HepG2 (cell line): ENCODE data around the gene IFNAR2. TPM values are rescaled to one million over a fixed set of nuclear protein-coding genes. Genes with fewer than 3 reads are reported as not detected.
"Not testable (repeated sequence)": the region's sequence is repeated elsewhere in the genome, so short reads cannot be mapped to it uniquely, and the experiment has no call there.

ENCODE experiments used
- ATAC-seq: fragments of 200-7000 bp; cut with Tn5 transposase; 3 replicates; pipeline ENCODE4 v1.9.1; 2020; ENCODE audit warnings: mild to moderate bottlenecking, moderate library complexity
- BruUV-seq: library from RNA; stranded (reverse); fragments of 400-500 nt; replicated peaks from 2 replicates; lab custom pipeline; 2021; lab: Mats Ljungman, UMichigan
- CTCF ChIA-PET: fragments of 300-600 bp; formaldehyde crosslinking; extraction: SDS; loops from one replicate; lab custom pipeline; 2021; ENCODE audit warnings: low total read pairs, inconsistent platforms, low intra/inter-chr PET ratio; lab: Yijun Ruan, JAX
- POLR2A ChIA-PET: fragments of 350-600 bp; sonication (Branson Sonifier 250); formaldehyde crosslinking; loops from one replicate; lab custom pipeline; 2020; ENCODE audit warnings: antibody characterized with exemption, inconsistent platforms; lab: Yijun Ruan, JAX
- DNase-seq: peaks from one replicate; pipeline ENCODE4 v3.0.0-alpha.2; 2015; ENCODE audit warnings: low spot score
- FAIRE-seq: peaks from 3 replicates; lab custom pipeline; 2011; peaks lifted over from hg19 to GRCh38; lab: Jason Lieb, UNC
- H2AFZ ChIP-seq: one replicate; pipeline ENCODE4 v1.6.1; 2011; ENCODE audit warnings: low read length, inconsistent platforms
- H3K27ac ChIP-seq: fragments of 300-600 bp; 3 replicates; pipeline ENCODE4 v1.8.0; 2011; ENCODE audit warnings: mixed run types, mild to moderate bottlenecking, mixed read lengths, low read length, inconsistent platforms; ENCODE audit not compliant: insufficient read depth; ENCODE audit errors: extremely low read length
- H3K27me3 ChIP-seq, 2 experiments: fragments of 200-600 bp in 1 of 2; 2 replicates in 1 of 2; 3 replicates in 1 of 2; pipeline versions ENCODE4 v1.6.0 to v1.8.0; 2011; ENCODE audit warnings: low read length in 2 of 2, mild to moderate bottlenecking in 2 of 2, moderate library complexity in 2 of 2, inconsistent platforms in 1 of 2; ENCODE audit not compliant: insufficient read depth in 2 of 2, control insufficient read depth in 1 of 2
- H3K36me3 ChIP-seq, 2 experiments: fragments of 200-600 bp in 1 of 2; replicated peaks in 1 of 2; 2 replicates in 1 of 2; 3 replicates in 1 of 2; pipeline versions ENCODE4 v1.5.1 to v1.8.0; 2011; ENCODE audit warnings: low read length in 2 of 2, inconsistent platforms in 1 of 2; ENCODE audit not compliant: insufficient read depth in 2 of 2, control insufficient read depth in 1 of 2
- H3K4me1 ChIP-seq: 2 replicates; pipeline ENCODE4 v1.5.1; 2012; ENCODE audit warnings: low read length, inconsistent platforms; ENCODE audit not compliant: insufficient read depth
- H3K4me2 ChIP-seq: 2 replicates; pipeline ENCODE4 v1.6.0; 2011; ENCODE audit warnings: low read depth, low read length, inconsistent platforms
- H3K4me3 ChIP-seq, 3 experiments: fragments of 200-600 bp in 1 of 3; sonication (generic), shearing (Covaris generic) in 1 of 3; replicated peaks in 1 of 3; 2 replicates each; pipeline ENCODE4 v1.5.1; 2011 to 2016; ENCODE audit warnings: low read length in 3 of 3, inconsistent platforms in 2 of 3, low read depth in 2 of 3, mild to moderate bottlenecking in 2 of 3, control low read depth in 1 of 3, mixed read lengths in 1 of 3; ENCODE audit not compliant: insufficient read depth in 1 of 3
- H3K79me2 ChIP-seq: one replicate; pipeline ENCODE4 v1.6.1; 2011; ENCODE audit warnings: low read length, inconsistent platforms; ENCODE audit not compliant: insufficient read depth
- H3K9ac ChIP-seq: 2 replicates; pipeline ENCODE4 v1.6.0; 2011; ENCODE audit warnings: mild to moderate bottlenecking, low read depth, low read length, inconsistent platforms; ENCODE audit not compliant: insufficient read depth
- H3K9me3 ChIP-seq: 2 replicates; pipeline ENCODE4 v1.5.1; 2012; ENCODE audit warnings: mild to moderate bottlenecking, low read length
- H4K20me1 ChIP-seq: 2 replicates; pipeline ENCODE4 v1.6.0; 2011; ENCODE audit warnings: inconsistent platforms, mild to moderate bottlenecking, low read length, moderate library complexity; ENCODE audit not compliant: insufficient read depth
- HNF4A ChIP-seq: sonication (generic); formaldehyde crosslinking; IDR thresholded peaks from 2 replicates; pipeline ENCODE4 v1.4.0; 2020; ENCODE audit warnings: missing genetic modification reagents
- KLF6 ChIP-seq: IDR thresholded peaks from 2 replicates; pipeline ENCODE4 v1.8.0; 2016; ENCODE audit warnings: missing biosample characterization, missing genetic modification reagents
- MEIS2 ChIP-seq: sonication (generic); formaldehyde crosslinking; IDR thresholded peaks from 2 replicates; pipeline ENCODE4 v1.9.0; 2021; ENCODE audit warnings: mild to moderate bottlenecking, missing genetic modification reagents
- NFKB2 ChIP-seq: sonication (generic); formaldehyde crosslinking; IDR thresholded peaks from 2 replicates; pipeline ENCODE4 v1.4.0; 2020; ENCODE audit warnings: missing genetic modification reagents, borderline replicate concordance
- RARG ChIP-seq: sonication (generic); formaldehyde crosslinking; IDR thresholded peaks from 2 replicates; pipeline ENCODE4 v1.4.0; 2020; ENCODE audit warnings: low read depth, mild to moderate bottlenecking, missing genetic modification reagents
- SALL1 ChIP-seq: sonication (generic); formaldehyde crosslinking; IDR thresholded peaks from 2 replicates; pipeline ENCODE4 v1.8.0; 2022; ENCODE audit warnings: mild to moderate bottlenecking, missing genetic modification reagents
- SKIL ChIP-seq: sonication (generic); formaldehyde crosslinking; IDR thresholded peaks from 2 replicates; pipeline ENCODE4 v1.8.0; 2022; ENCODE audit warnings: missing genetic modification reagents, mild to moderate bottlenecking, moderate library complexity, borderline replicate concordance
- ZNF160 ChIP-seq: sonication (generic); formaldehyde crosslinking; IDR thresholded peaks from 2 replicates; pipeline ENCODE4 v1.8.0; 2022; ENCODE audit warnings: mild to moderate bottlenecking, inconsistent platforms, missing genetic modification reagents
- ZNF780A ChIP-seq: sonication (generic); formaldehyde crosslinking; IDR thresholded peaks from 2 replicates; pipeline ENCODE4 v1.8.0; 2022; ENCODE audit warnings: mild to moderate bottlenecking, missing genetic modification reagents, moderate library complexity
- WGBS: methylation state at CpG from one replicate; pipeline ENCODE4 v1.1.6; 2017; ENCODE audit warnings: low lambda C conversion rate; 5-methylcytosine and 5-hydroxymethylcytosine counted together
- in situ Hi-C: cut with HindIII; loops from 2 replicates; pipeline ENCODE4 v1.10.0; 2017; ENCODE audit warnings: low pct_unique_long_range_greater_than_20kb; ENCODE audit not compliant: extremely low pct_ligation_motif_present
- intact Hi-C: fragments of 100-400 bp; cut with micrococcal nuclease; formaldehyde crosslinking; loops from one replicate; pipeline ENCODE4 v1.10.0; 2022; ENCODE audit not compliant: unreplicated experiment
- polyA plus RNA-seq, 8 experiments: library from polyadenylated mRNA; depleted of rRNA in 3 of 8; stranded (reverse) in 7 of 8; unstranded in 1 of 8; fragments of >200 nt; fragmentation: Illumina TruSeq in 4 of 8; extraction: Trizol in 4 of 8; gene quantifications; 2 replicates each; pipeline versions ENCODE4 v1.2.1 to v1.2.3, GENCODE V29; 2011 to 2016; ENCODE audit warnings: low read depth in 4 of 8, missing spikeins in 1 of 8, mixed read lengths in 1 of 8; ENCODE audit not compliant: insufficient read depth in 1 of 8
- total RNA-seq, 5 experiments: library from RNA; depleted of rRNA; stranded (reverse); fragments of >200 nt; fragmentation: Illumina TruSeq; extraction: Trizol; gene quantifications; 2 replicates each; pipeline ENCODE4 v1.2.3, GENCODE V29; 2016; ENCODE audit warnings: low read depth in 1 of 5

IFNAR2 gene
- total and polyA plus RNA-seq, 2 of the 13 experiments (the other 11 are each of a cell fraction or from before 2014, with no cell fraction given) = 5.1 to 24.1 TPM

GRCh38 chr21:33219954-33220353 lies 9.8 kb upstream of the IFNAR2 start (continued):
- TF ChIP-seq SKIL (CRISPR knock-in tag) = no peak

- Histone ChIP-seq H3K27ac (peak overlapping the region; percentile 1), H3K4me1 (peaks cover 52% of the 10 kb centered on the region), H3K4me2 (peak overlapping the region; percentile 70; the same call in 1 of the 2 replicates)
- H3K9me3 ChIP-seq, BruUV-seq, H3K36me3 ChIP-seq, intact Hi-C loops, H3K4me3 ChIP-seq, in situ Hi-C loops, H3K9ac ChIP-seq, DNase-seq, H3K27me3 ChIP-seq, H4K20me1 ChIP-seq, H3K79me2 ChIP-seq, ATAC-seq, CTCF ChIA-PET, H2AFZ ChIP-seq, FAIRE-seq: not testable (repeated sequence)
- POLR2A ChIA-PET = interaction anchor here (1.0 to 1.5 kb wide), 2 partner anchors 21 to 188 kb away, joined by 5 to 6 read pairs; no protein-coding TSS in a partner anchor
- peak; percentile 61 for TF ChIP-seq HNF4A (CRISPR knock-in tag)
- peak; percentile 9; the same call in 1 of the 2 replicates for TF ChIP-seq KLF6 (CRISPR knock-in tag)
- WGBS = 56% methylated on average over 3 of the region's 3 CpGs
Observed at GRCh38 chr21:33225376-33225775, 4.4 kb upstream of the IFNAR2 start.

- no peak overlapping the region; a peak in 1 of 6 replicates for H3K4me3 ChIP-seq
- intact Hi-C loops = no loop called here
- peaks cover 78% of the 10 kb centered on the region for H3K4me1 ChIP-seq
- no peak overlapping the region for H3K9ac ChIP-seq
- H3K27ac ChIP-seq = no peak overlapping the region
- H2AFZ ChIP-seq = no peak overlapping the region
- H3K9me3 ChIP-seq = no peaks in the 10 kb centered on the region
- FAIRE-seq (no peak), ATAC-seq (no peak), DNase-seq (no peak)
- BruUV-seq = no TSS peak
- H3K27me3 ChIP-seq = no peaks in the 10 kb centered on the region; a peak in 1 of 5 replicates
- no peaks in the 10 kb centered on the region for H4K20me1 ChIP-seq
- no peaks in the 10 kb centered on the region for H3K36me3 ChIP-seq
- ChIA-PET CTCF (no interaction called here), POLR2A (interaction anchor here (0.8 to 2.7 kb wide), 3 partner anchors 25 to 133 kb away, joined by 3 to 16 read pairs (median 4); partner anchors contain the start of gene IFNAR1)
- peaks cover 27% of the 10 kb centered on the region for H3K79me2 ChIP-seq
- peak overlapping the region; percentile 16; the same call in 1 of the 2 replicates for H3K4me2 ChIP-seq
- 54% methylated on average over 3 of the region's 3 CpGs for WGBS
- in situ Hi-C loops = no loop called here
- TF ChIP-seq MEIS2 (no peak), NFKB2 (CRISPR knock-in tag) (no peak), SALL1 (CRISPR knock-in tag) (no peak), ZNF780A (CRISPR knock-in tag) (no peak), RARG (CRISPR knock-in tag) (no peak), ZNF160 (CRISPR knock-in tag) (no peak)
Observed at GRCh38 chr21:33228455-33228854, 1.3 kb upstream of the IFNAR2 start.
